ENCODE measurements around the gene PDIA6. TPM values are rescaled to one million over a fixed set of nuclear protein-coding genes. Genes with fewer than 3 reads are reported as not detected.

Gene PDIA6
- total and polyA plus RNA-seq, 2 of the 4 experiments (the other 2 are of a cell fraction), result 204 to 349 TPM

DNA sequence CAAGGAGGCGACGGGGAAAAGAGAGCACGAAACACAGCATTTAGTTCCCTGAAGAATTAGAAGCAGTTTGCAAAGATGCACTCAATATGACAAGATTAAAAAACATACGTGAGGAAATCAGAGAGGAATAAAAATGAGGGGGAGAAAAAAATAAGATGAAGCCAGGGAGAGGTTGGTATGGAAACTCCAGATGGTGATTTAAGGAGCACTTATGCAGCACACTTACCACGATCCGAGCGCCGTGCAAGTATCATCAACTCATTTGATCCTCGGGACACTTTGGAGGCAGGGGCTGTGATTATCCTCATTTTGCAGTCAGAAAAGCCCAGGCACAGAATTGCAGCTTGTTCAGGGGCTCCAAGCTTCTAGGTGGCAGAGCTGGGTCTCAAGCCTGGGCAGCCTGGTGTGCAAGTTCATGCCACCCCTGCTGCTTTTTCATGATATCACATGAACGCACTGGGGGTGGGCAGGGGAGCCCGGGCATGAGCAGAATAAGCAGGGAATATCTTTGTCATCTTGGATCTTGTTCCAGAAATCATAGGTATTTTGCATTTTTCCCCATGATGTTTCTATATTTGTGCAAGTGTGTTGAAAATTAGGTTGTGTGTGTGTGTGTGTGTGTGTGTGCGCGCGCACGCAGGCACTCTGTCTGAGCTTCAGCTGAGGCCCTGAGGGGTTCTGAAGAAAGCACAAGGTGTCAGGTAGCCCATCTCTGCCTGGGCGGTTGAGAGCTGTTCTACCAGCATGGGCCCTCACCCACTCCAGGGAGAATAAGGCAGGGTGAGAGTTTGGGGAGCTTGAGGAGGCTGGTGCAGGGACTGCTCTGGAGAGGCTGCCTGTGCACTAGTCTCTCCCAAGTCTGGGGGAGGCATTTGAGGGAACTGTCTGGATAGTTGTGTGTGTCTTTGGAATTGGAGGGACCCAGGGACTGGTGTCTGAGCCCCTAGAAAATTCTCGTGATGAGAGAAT, 25.0 kb upstream of the PDIA6 start:
- no peak overlapping the region for H4K5ac ChIP-seq (ENCODE audit: low read depth, low read length)
- no peak overlapping the region for H2BK120ac ChIP-seq (ENCODE audit: low read depth, low read length)
- H3K56ac ChIP-seq (ENCODE audit: extremely low read depth, insufficient read depth, low read length), result no peak overlapping the region
- intact Hi-C loops (cut with micrococcal nuclease) (loop anchor here (10.0 kb wide), 1 partner anchor 607 kb away; no protein-coding TSS in a partner anchor), in situ Hi-C loops (cut with MboI; ENCODE audit: low sequenced_read_pairs) (loop anchor here (5.0 to 10.0 kb wide), 3 partner anchors 285 to 747 kb away; no protein-coding TSS in a partner anchor), dilution Hi-C loops (cut with HindIII; ENCODE audit: low sequenced_read_pairs, unreplicated experiment) (no loop called here)
- no peak overlapping the region for H3K4me2 ChIP-seq (ENCODE audit: low read depth, low read length)
- DNase-seq, result no peak
- H4K20me1 ChIP-seq (ENCODE audit: insufficient read depth, low read length), result no peaks in the 10 kb centered on the region
- CTCF ChIA-PET, result interaction anchor here (0.5 kb wide), 1 partner anchor 1443 kb away, joined by 3 read pairs; no protein-coding TSS in a partner anchor
- H3K79me1 ChIP-seq (ENCODE audit: low read depth in 1 of 2, low read length in 2 of 2), result no peaks in the 10 kb centered on the region
- no peaks in the 10 kb centered on the region for H3K4me1 ChIP-seq (ENCODE audit: control insufficient read depth, insufficient read depth, low read length)
- no peak overlapping the region for H3K23ac ChIP-seq (ENCODE audit: low read depth, low read length)
- no peak overlapping the region for H4K91ac ChIP-seq (ENCODE audit: insufficient read depth, low read depth, low read length)
- 80% methylated on average over 2 of the region's 17 CpGs; no CpG with 5 or more reads in 1 of the 2 experiments for WGBS, 2 experiments (ENCODE audit: extremely low coverage in 2 of 2, insufficient read length in 1 of 2)
- no peak overlapping the region for H3K14ac ChIP-seq (replicated peaks; ENCODE audit: low read depth, low read length)
- H3K9ac ChIP-seq (ENCODE audit: low read depth, low read length), result no peak overlapping the region
- H4K8ac ChIP-seq (ENCODE audit: low read depth in 2 of 2, low read length in 2 of 2), result no peak overlapping the region
- H3K36me3 ChIP-seq (ENCODE audit: control insufficient read depth, insufficient read depth, low read length), result no peaks in the 10 kb centered on the region
- no peak overlapping the region for H3K27ac ChIP-seq (ENCODE audit: insufficient read depth, low read length)
- no TSS peak for BruUV-seq (replicated peaks)
- ATAC-seq (ENCODE audit: low read depth), result no peak
- H3K18ac ChIP-seq (ENCODE audit: low read depth, low read length), result no peak overlapping the region
- POLR2A ChIA-PET (ENCODE audit: unreplicated experiment), result no interaction called here
- TF ChIP-seq, protein P1, sequence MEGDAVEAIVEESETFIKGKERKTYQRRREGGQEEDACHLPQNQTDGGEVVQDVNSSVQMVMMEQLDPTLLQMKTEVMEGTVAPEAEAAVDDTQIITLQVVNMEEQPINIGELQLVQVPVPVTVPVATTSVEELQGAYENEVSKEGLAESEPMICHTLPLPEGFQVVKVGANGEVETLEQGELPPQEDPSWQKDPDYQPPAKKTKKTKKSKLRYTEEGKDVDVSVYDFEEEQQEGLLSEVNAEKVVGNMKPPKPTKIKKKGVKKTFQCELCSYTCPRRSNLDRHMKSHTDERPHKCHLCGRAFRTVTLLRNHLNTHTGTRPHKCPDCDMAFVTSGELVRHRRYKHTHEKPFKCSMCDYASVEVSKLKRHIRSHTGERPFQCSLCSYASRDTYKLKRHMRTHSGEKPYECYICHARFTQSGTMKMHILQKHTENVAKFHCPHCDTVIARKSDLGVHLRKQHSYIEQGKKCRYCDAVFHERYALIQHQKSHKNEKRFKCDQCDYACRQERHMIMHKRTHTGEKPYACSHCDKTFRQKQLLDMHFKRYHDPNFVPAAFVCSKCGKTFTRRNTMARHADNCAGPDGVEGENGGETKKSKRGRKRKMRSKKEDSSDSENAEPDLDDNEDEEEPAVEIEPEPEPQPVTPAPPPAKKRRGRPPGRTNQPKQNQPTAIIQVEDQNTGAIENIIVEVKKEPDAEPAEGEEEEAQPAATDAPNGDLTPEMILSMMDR (conservative IDR thresholded peaks at IDR 0.05; ENCODE audit: low read depth, low read length), result no peak
- TF ChIP-seq, protein P2, sequence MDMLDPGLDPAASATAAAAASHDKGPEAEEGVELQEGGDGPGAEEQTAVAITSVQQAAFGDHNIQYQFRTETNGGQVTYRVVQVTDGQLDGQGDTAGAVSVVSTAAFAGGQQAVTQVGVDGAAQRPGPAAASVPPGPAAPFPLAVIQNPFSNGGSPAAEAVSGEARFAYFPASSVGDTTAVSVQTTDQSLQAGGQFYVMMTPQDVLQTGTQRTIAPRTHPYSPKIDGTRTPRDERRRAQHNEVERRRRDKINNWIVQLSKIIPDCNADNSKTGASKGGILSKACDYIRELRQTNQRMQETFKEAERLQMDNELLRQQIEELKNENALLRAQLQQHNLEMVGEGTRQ (IDR thresholded peaks at IDR 0.05; ENCODE audit: low read depth, low read length), result no peak
- H2BK20ac ChIP-seq (ENCODE audit: low read depth, low read length), result no peak overlapping the region
- H2AFZ ChIP-seq (replicated peaks; ENCODE audit: low read length, poor library complexity), result no peak overlapping the region
- peaks cover 10% of the 10 kb centered on the region for H3K27me3 ChIP-seq (ENCODE audit: control insufficient read depth, insufficient read depth, low read length)
- no peak overlapping the region for H2AK5ac ChIP-seq (ENCODE audit: low read depth, low read length)
- peaks cover 20% of the 10 kb centered on the region for H3K9me3 ChIP-seq (ENCODE audit: control insufficient read depth, insufficient read depth, low read length)
- no peak overlapping the region for H2AK9ac ChIP-seq (replicated peaks; ENCODE audit: low read depth, low read length, poor library complexity)
- no peak overlapping the region for H3K4ac ChIP-seq (ENCODE audit: low read depth, low read length)
- H2BK15ac ChIP-seq (ENCODE audit: low read depth, low read length), result no peak overlapping the region
- no peak overlapping the region for H3K4me3 ChIP-seq (ENCODE audit: insufficient read depth, low read depth, low read length)
- no peaks in the 10 kb centered on the region for H3K9me1 ChIP-seq (ENCODE audit: insufficient read depth, low read length)
- no peak overlapping the region for H2BK5ac ChIP-seq (ENCODE audit: low read depth, low read length, poor library complexity, severe bottlenecking)
